ENCODE measurements around the gene GGA3.
A peak's percentile ranks its signal among the peaks of the same experiment; 100 is the strongest.

GGA3 gene

GRCh38 chr17:75271233-75271954, 10.0 kb upstream of the GGA3 start:
- peak overlapping the region; percentile 64 to 86 for H3K4me3 ChIP-seq (ENCODE audit: low read length in 2 of 2)
- H3K27me3 ChIP-seq (ENCODE audit: control insufficient read depth in 1 of 2, insufficient read depth in 2 of 2, low read length in 2 of 2): no peaks in the 10 kb centered on the region
- peak overlapping the region; percentile 65 to 66 for H3K9ac ChIP-seq (ENCODE audit: low read length in 2 of 2)
- H3K9me3 ChIP-seq (ENCODE audit: control insufficient read depth in 2 of 2, low read length in 2 of 2): no peaks in the 10 kb centered on the region
- peak overlapping the region; percentile 53 for H3K27ac ChIP-seq (ENCODE audit: low read length)
- peaks cover 38% of the 10 kb centered on the region for H3K4me1 ChIP-seq (ENCODE audit: control insufficient read depth, insufficient read depth, low read length)
- peaks cover 8 to 10% of the 10 kb centered on the region in 2 donors for H3K36me3 ChIP-seq (ENCODE audit: control insufficient read depth in 2 of 2, insufficient read depth in 2 of 2, low read length in 2 of 2)

GRCh38 chr17:75270966-75271232, 9.5 kb upstream of the GGA3 start, which contains the start of gene MIF4GD:
Gene MIF4GD, minus strand, starts transcription at chr17:75271231. Its CDS starts 1,036 bp downstream, at chr17:75270195.
- Histone ChIP-seq H3K36me3 (ENCODE audit: control insufficient read depth in 2 of 2, insufficient read depth in 2 of 2, low read length in 2 of 2) (peaks cover 13 to 15% of the 10 kb centered on the region in 2 donors), H3K27ac (ENCODE audit: low read length) (peak within 1 kb of the TSS; percentile 85), H3K4me3 (ENCODE audit: low read length in 2 of 2) (peak within 1 kb of the TSS; percentile 79 to 86), H3K27me3 (ENCODE audit: control insufficient read depth in 1 of 2, insufficient read depth in 2 of 2, low read length in 2 of 2) (no peaks in the 10 kb centered on the region), H3K9me3 (ENCODE audit: control insufficient read depth in 2 of 2, low read length in 2 of 2) (no peaks in the 10 kb centered on the region), H3K9ac (ENCODE audit: low read length in 2 of 2) (peak within 1 kb of the TSS; percentile 88 to 90), H3K4me1 (ENCODE audit: control insufficient read depth, insufficient read depth, low read length) (peaks cover 38% of the 10 kb centered on the region)

- Histone ChIP-seq H3K9me3 (ENCODE audit: control insufficient read depth in 2 of 2, low read length in 2 of 2) (no peaks in the 10 kb centered on the region), H3K36me3 (ENCODE audit: control insufficient read depth in 2 of 2, insufficient read depth in 2 of 2, low read length in 2 of 2) (peaks cover 18 to 20% of the 10 kb centered on the region in 2 donors), H3K27me3 (ENCODE audit: control insufficient read depth in 1 of 2, insufficient read depth in 2 of 2, low read length in 2 of 2) (no peaks in the 10 kb centered on the region), H3K9ac (ENCODE audit: low read length in 2 of 2) (peak overlapping the region; percentile 88 to 90), H3K4me3 (ENCODE audit: low read length in 2 of 2) (peak overlapping the region; percentile 79 to 86), H3K4me1 (ENCODE audit: control insufficient read depth, insufficient read depth, low read length) (peaks cover 38% of the 10 kb centered on the region), H3K27ac (ENCODE audit: low read length) (peak overlapping the region; percentile 85)
Measured at GRCh38 chr17:75270218-75270965, 9.0 kb upstream of the GGA3 start.

- Histone ChIP-seq H3K27ac (ENCODE audit: low read length) (peak overlapping the region; percentile 85), H3K9ac (ENCODE audit: low read length in 2 of 2) (peak overlapping the region; percentile 88 to 90), H3K36me3 (ENCODE audit: control insufficient read depth in 2 of 2, insufficient read depth in 2 of 2, low read length in 2 of 2) (peaks cover 20 to 23% of the 10 kb centered on the region in 2 donors)
Measured at GRCh38 chr17:75269844-75270217, 8.4 kb upstream of the GGA3 start.

GRCh38 chr17:75267411-75268232, 6.2 kb upstream of the GGA3 start:
- H3K27me3 ChIP-seq (ENCODE audit: control insufficient read depth in 1 of 2, insufficient read depth in 2 of 2, low read length in 2 of 2): no peaks in the 10 kb centered on the region
- no peaks in the 10 kb centered on the region for H3K9me3 ChIP-seq (ENCODE audit: control insufficient read depth in 2 of 2, low read length in 2 of 2)
- H3K27ac ChIP-seq (ENCODE audit: low read length): no peak overlapping the region
- no peak overlapping the region for H3K9ac ChIP-seq (ENCODE audit: low read length in 2 of 2)
- H3K36me3 ChIP-seq (ENCODE audit: control insufficient read depth in 2 of 2, insufficient read depth in 2 of 2, low read length in 2 of 2): peaks cover 26 to 28% of the 10 kb centered on the region in 2 donors
- no peak overlapping the region for H3K4me3 ChIP-seq (ENCODE audit: low read length in 2 of 2)
- peaks cover 33% of the 10 kb centered on the region for H3K4me1 ChIP-seq (ENCODE audit: control insufficient read depth, insufficient read depth, low read length)

More at GRCh38 chr17:75269844-75270217, 8.4 kb upstream of the GGA3 start:
- H3K27me3 ChIP-seq (ENCODE audit: control insufficient read depth in 1 of 2, insufficient read depth in 2 of 2, low read length in 2 of 2): no peaks in the 10 kb centered on the region
- peak overlapping the region; percentile 79 to 86 for H3K4me3 ChIP-seq (ENCODE audit: low read length in 2 of 2)
- H3K9me3 ChIP-seq (ENCODE audit: control insufficient read depth in 2 of 2, low read length in 2 of 2): no peaks in the 10 kb centered on the region
- peaks cover 38% of the 10 kb centered on the region for H3K4me1 ChIP-seq (ENCODE audit: control insufficient read depth, insufficient read depth, low read length)

GRCh38 chr17:75267153-75267410, 5.7 kb upstream of the GGA3 start:
- Histone ChIP-seq H3K4me1 (ENCODE audit: control insufficient read depth, insufficient read depth, low read length) (peaks cover 33% of the 10 kb centered on the region), H3K27ac (ENCODE audit: low read length) (no peak overlapping the region), H3K4me3 (ENCODE audit: low read length in 2 of 2) (no peak overlapping the region), H3K36me3 (ENCODE audit: control insufficient read depth in 2 of 2, insufficient read depth in 2 of 2, low read length in 2 of 2) (peaks cover 26 to 28% of the 10 kb centered on the region in 2 donors), H3K9me3 (ENCODE audit: control insufficient read depth in 2 of 2, low read length in 2 of 2) (no peaks in the 10 kb centered on the region), H3K27me3 (ENCODE audit: control insufficient read depth in 1 of 2, insufficient read depth in 2 of 2, low read length in 2 of 2) (no peaks in the 10 kb centered on the region), H3K9ac (ENCODE audit: low read length in 2 of 2) (no peak overlapping the region)

GRCh38 chr17:75266316-75267152, 5.1 kb upstream of the GGA3 start:
- no peak overlapping the region for H3K4me3 ChIP-seq (ENCODE audit: low read length in 2 of 2)
- H3K9ac ChIP-seq (ENCODE audit: low read length in 2 of 2): no peak overlapping the region
- peaks cover 26 to 28% of the 10 kb centered on the region in 2 donors for H3K36me3 ChIP-seq (ENCODE audit: control insufficient read depth in 2 of 2, insufficient read depth in 2 of 2, low read length in 2 of 2)
- H3K27me3 ChIP-seq (ENCODE audit: control insufficient read depth in 1 of 2, insufficient read depth in 2 of 2, low read length in 2 of 2): no peaks in the 10 kb centered on the region
- H3K27ac ChIP-seq (ENCODE audit: low read length): no peak overlapping the region
- no peaks in the 10 kb centered on the region for H3K9me3 ChIP-seq (ENCODE audit: control insufficient read depth in 2 of 2, low read length in 2 of 2)
- H3K4me1 ChIP-seq (ENCODE audit: control insufficient read depth, insufficient read depth, low read length): peaks cover 28% of the 10 kb centered on the region

- H3K27me3 ChIP-seq (ENCODE audit: control insufficient read depth in 1 of 2, insufficient read depth in 2 of 2, low read length in 2 of 2): no peaks in the 10 kb centered on the region
- no peak overlapping the region for H3K27ac ChIP-seq (ENCODE audit: low read length)
- peaks cover 26 to 28% of the 10 kb centered on the region in 2 donors for H3K36me3 ChIP-seq (ENCODE audit: control insufficient read depth in 2 of 2, insufficient read depth in 2 of 2, low read length in 2 of 2)
- no peak overlapping the region for H3K4me3 ChIP-seq (ENCODE audit: low read length in 2 of 2)
- H3K9me3 ChIP-seq (ENCODE audit: control insufficient read depth in 2 of 2, low read length in 2 of 2): no peaks in the 10 kb centered on the region
- H3K4me1 ChIP-seq (ENCODE audit: control insufficient read depth, insufficient read depth, low read length): peaks cover 28% of the 10 kb centered on the region
- no peak overlapping the region for H3K9ac ChIP-seq (ENCODE audit: low read length in 2 of 2)
Measured at GRCh38 chr17:75265614-75266315, 4.4 kb upstream of the GGA3 start.

GRCh38 chr17:75263055-75263454, 1.6 kb upstream of the GGA3 start:
- peaks cover 36% of the 10 kb centered on the region for H3K4me1 ChIP-seq (ENCODE audit: control insufficient read depth, insufficient read depth, low read length)
- peaks cover 26 to 28% of the 10 kb centered on the region in 2 donors for H3K36me3 ChIP-seq (ENCODE audit: control insufficient read depth in 2 of 2, insufficient read depth in 2 of 2, low read length in 2 of 2)
- H3K9me3 ChIP-seq (ENCODE audit: control insufficient read depth in 2 of 2, low read length in 2 of 2): no peaks in the 10 kb centered on the region
- no peak overlapping the region for H3K4me3 ChIP-seq (ENCODE audit: low read length in 2 of 2)
- H3K9ac ChIP-seq (ENCODE audit: low read length in 2 of 2): peak overlapping the region in 1 of 2 donors; percentile 97
- no peaks in the 10 kb centered on the region for H3K27me3 ChIP-seq (ENCODE audit: control insufficient read depth in 1 of 2, insufficient read depth in 2 of 2, low read length in 2 of 2)
- no peak overlapping the region for H3K27ac ChIP-seq (ENCODE audit: low read length)

Data from stomach smooth muscle (tissue), 2 donors.